ENCODE measurements around the gene TSPAN9.
A peak's percentile ranks its signal among the peaks of the same experiment; 100 is the strongest.

GRCh38 chr12:3041558-3042164 is 35.5 kb upstream of the TSPAN9 start:
- TF ChIP-seq RCOR1 (IDR thresholded peaks at IDR 0.05; ENCODE audit: low read depth, low read length) (no peak), CTCF (IDR thresholded peaks at IDR 0.05) (peak; percentile 78), CHD2 (IDR thresholded peaks at IDR 0.05; ENCODE audit: low read length, partially characterized antibody) (no peak), CEBPB (IDR thresholded peaks at IDR 0.05) (no peak), POLR2A (IDR thresholded peaks at IDR 0.05; ENCODE audit: low read length) (no peak), SMC3 (IDR thresholded peaks at IDR 0.05) (peak; percentile 41; the same call in 1 of the 3 replicates)
